ENCODE measurements around the gene SLMAP.

SLMAP gene

DNA sequence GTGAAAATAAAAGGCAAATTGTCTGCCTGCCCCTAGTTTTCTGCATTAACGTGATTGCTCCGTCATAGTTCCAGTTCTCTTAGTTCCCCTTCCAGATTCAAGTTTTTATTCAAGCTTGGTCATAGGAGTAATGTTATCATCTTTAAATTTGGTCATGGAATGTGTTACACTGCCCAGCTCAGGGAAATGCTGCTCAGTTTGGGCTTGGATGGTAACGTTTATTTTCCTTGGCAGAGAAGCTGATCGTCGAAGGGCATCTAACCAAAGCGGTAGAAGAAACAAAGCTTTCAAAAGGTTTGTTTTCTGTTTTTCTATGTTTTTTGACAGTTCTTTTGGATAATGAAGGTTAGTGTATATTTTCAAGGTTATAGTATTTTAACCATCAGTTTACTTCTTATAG is 133.7 kb downstream of the SLMAP start:
- H3K27me3 ChIP-seq (ENCODE audit: low read length): no peaks in the 10 kb centered on the region
- no peak overlapping the region for H3K4me2 ChIP-seq (ENCODE audit: low read depth, low read length, poor library complexity, severe bottlenecking)
- H3K9me3 ChIP-seq (ENCODE audit: insufficient read depth, low read length): no peaks in the 10 kb centered on the region
- H3K27ac ChIP-seq (ENCODE audit: low read depth, low read length): no peak overlapping the region
- no peaks in the 10 kb centered on the region for H4K20me1 ChIP-seq (ENCODE audit: low read depth, low read length)
- TF ChIP-seq, protein P1, sequence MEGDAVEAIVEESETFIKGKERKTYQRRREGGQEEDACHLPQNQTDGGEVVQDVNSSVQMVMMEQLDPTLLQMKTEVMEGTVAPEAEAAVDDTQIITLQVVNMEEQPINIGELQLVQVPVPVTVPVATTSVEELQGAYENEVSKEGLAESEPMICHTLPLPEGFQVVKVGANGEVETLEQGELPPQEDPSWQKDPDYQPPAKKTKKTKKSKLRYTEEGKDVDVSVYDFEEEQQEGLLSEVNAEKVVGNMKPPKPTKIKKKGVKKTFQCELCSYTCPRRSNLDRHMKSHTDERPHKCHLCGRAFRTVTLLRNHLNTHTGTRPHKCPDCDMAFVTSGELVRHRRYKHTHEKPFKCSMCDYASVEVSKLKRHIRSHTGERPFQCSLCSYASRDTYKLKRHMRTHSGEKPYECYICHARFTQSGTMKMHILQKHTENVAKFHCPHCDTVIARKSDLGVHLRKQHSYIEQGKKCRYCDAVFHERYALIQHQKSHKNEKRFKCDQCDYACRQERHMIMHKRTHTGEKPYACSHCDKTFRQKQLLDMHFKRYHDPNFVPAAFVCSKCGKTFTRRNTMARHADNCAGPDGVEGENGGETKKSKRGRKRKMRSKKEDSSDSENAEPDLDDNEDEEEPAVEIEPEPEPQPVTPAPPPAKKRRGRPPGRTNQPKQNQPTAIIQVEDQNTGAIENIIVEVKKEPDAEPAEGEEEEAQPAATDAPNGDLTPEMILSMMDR (IDR thresholded peaks at IDR 0.05; ENCODE audit: insufficient read depth, low read length, poor library complexity, severe bottlenecking): no peak
- TF ChIP-seq EZH2phosphoT487 (conservative IDR thresholded peaks at IDR 0.05; ENCODE audit: low read length): no peak
- no peaks in the 10 kb centered on the region for H3K79me2 ChIP-seq (ENCODE audit: insufficient read depth, low read length)
- no peak overlapping the region for H3K4me3 ChIP-seq (ENCODE audit: insufficient read depth, low read length, poor library complexity, severe bottlenecking)
- no peak overlapping the region for H3K9ac ChIP-seq (ENCODE audit: low read length)
- no peaks in the 10 kb centered on the region for H3K9me2 ChIP-seq (replicated peaks; ENCODE audit: insufficient read depth, low read length)
- H3K36me3 ChIP-seq (ENCODE audit: low read length): no peaks in the 10 kb centered on the region
- no peak overlapping the region for H2AFZ ChIP-seq (ENCODE audit: low read depth, low read length, severe bottlenecking)
- peaks cover 4% of the 10 kb centered on the region; the same call in 1 of the 2 replicates for H3F3A ChIP-seq (ENCODE audit: insufficient read depth)

DNA sequence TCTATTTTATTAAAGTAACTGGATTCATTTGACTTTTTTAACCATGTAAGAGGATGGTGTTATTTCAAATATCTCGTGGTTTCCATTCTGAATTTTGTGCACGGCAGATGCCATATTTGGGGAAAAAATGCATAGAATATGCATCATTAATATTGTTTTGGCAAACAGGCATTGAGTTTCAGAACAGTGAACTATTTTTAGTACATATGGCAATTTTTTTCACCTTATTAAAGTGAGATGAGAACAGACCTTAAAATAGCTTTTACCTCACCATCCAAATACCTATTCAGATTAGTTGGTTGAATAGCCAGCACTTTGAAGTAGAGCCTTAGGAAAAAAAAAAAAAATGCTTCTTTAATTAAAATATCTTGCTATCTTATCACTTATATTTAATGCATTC is 134.8 kb downstream of the SLMAP start:
- Histone ChIP-seq H3K27me3 (ENCODE audit: low read length) (no peaks in the 10 kb centered on the region), H4K20me1 (ENCODE audit: low read depth, low read length) (no peaks in the 10 kb centered on the region), H2AFZ (ENCODE audit: low read depth, low read length, severe bottlenecking) (no peak overlapping the region), H3K79me2 (ENCODE audit: insufficient read depth, low read length) (no peaks in the 10 kb centered on the region), H3K4me3 (ENCODE audit: insufficient read depth, low read length, poor library complexity, severe bottlenecking) (no peak overlapping the region), H3K9me2 (replicated peaks; ENCODE audit: insufficient read depth, low read length) (no peaks in the 10 kb centered on the region), H3K4me2 (ENCODE audit: low read depth, low read length, poor library complexity, severe bottlenecking) (no peak overlapping the region), H3F3A (ENCODE audit: insufficient read depth) (peaks cover 4% of the 10 kb centered on the region; the same call in 1 of the 2 replicates), H3K9ac (ENCODE audit: low read length) (no peak overlapping the region), H3K36me3 (ENCODE audit: low read length) (no peaks in the 10 kb centered on the region), H3K27ac (ENCODE audit: low read depth, low read length) (no peak overlapping the region), H3K9me3 (ENCODE audit: insufficient read depth, low read length) (no peaks in the 10 kb centered on the region)
- no peak for TF ChIP-seq EZH2phosphoT487 (conservative IDR thresholded peaks at IDR 0.05; ENCODE audit: low read length)
- TF ChIP-seq, protein P1 (IDR thresholded peaks at IDR 0.05; ENCODE audit: insufficient read depth, low read length, poor library complexity, severe bottlenecking): no peak

DNA sequence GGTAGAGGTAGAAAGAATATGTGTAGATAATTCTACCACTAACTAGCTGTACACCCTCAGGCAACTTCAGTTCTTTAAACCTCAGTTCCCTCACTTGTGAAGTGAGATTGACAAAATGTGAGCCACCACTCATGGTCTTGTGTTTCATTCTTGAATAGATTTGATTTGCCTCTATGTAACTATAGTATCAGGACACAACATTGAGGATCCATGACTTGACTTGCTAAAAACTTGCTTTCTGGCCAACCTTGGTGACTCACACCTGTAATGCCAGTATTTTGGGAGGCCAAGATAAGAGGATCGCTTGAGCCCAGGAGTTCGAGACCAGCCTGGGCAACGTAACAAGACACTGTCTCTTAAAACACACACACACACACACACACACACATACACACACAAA is 136.3 kb downstream of the SLMAP start:
- no peak overlapping the region for H3K27ac ChIP-seq (ENCODE audit: low read depth, low read length)
- no peaks in the 10 kb centered on the region for H3K79me2 ChIP-seq (ENCODE audit: insufficient read depth, low read length)
- no peak overlapping the region for H2AFZ ChIP-seq (ENCODE audit: low read depth, low read length, severe bottlenecking)
- H3K9me3 ChIP-seq (ENCODE audit: insufficient read depth, low read length): no peaks in the 10 kb centered on the region
- H3K36me3 ChIP-seq (ENCODE audit: low read length): 0 out of 2 replicates have a peak, but pooled peaks cover 5% of the 10 kb centered on the region
- H3K4me3 ChIP-seq (ENCODE audit: insufficient read depth, low read length, poor library complexity, severe bottlenecking): no peak overlapping the region
- no peak overlapping the region for H3K4me2 ChIP-seq (ENCODE audit: low read depth, low read length, poor library complexity, severe bottlenecking)
- no peaks in the 10 kb centered on the region for H3K9me2 ChIP-seq (replicated peaks; ENCODE audit: insufficient read depth, low read length)
- no peaks in the 10 kb centered on the region for H4K20me1 ChIP-seq (ENCODE audit: low read depth, low read length)
- H3F3A ChIP-seq (ENCODE audit: insufficient read depth): peaks cover 4% of the 10 kb centered on the region; the same call in 1 of the 2 replicates
- no peaks in the 10 kb centered on the region for H3K27me3 ChIP-seq (ENCODE audit: low read length)
- TF ChIP-seq, protein P1 (IDR thresholded peaks at IDR 0.05; ENCODE audit: insufficient read depth, low read length, poor library complexity, severe bottlenecking): no peak
- TF ChIP-seq EZH2phosphoT487 (conservative IDR thresholded peaks at IDR 0.05; ENCODE audit: low read length): no peak
- no peak overlapping the region for H3K9ac ChIP-seq (ENCODE audit: low read length)
